ENCODE results near the gene RNF217.

DNA sequence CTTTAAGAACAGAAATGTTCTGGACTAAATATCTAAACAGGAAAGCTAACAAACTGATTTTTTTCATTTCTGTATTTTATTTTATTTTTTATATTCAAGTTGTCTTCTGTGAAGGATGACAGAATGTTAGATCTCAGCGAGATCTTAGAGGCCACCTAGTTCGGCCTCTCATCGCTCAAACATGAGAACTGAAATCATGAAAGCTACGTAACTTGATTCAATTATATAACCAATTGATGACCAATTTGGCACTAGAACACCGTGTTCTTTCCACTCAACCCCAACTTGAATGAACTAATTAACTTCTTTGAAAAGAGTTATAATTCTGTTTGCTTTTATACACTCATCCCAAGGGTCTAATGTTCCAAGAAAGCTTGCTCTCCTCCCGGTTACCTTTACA lies 24.6 kb upstream of the RNF217 start:
- TF ChIP-seq CTCF (IDR thresholded peaks at IDR 0.05) (no peak), POLR2A (IDR thresholded peaks at IDR 0.05) (no peak)
